K562 (cell line): ENCODE data around the gene MGAM2. TPM values are rescaled to one million over a fixed set of nuclear protein-coding genes. Genes with fewer than 3 reads are reported as not detected.

Experiments used
- ATAC-seq: fragments of 200-7000 bp; cut with Tn5 transposase; 3 replicates; pipeline ENCODE4 v1.9.1; 2020; ENCODE audit warnings: moderate library complexity
- BruUV-seq: library from RNA; stranded (reverse); fragments of 400-500 nt; replicated peaks from 2 replicates; lab custom pipeline; 2021; lab: Mats Ljungman, UMichigan
- CTCF ChIA-PET: fragments of 300-600 bp; formaldehyde crosslinking; extraction: SDS; loops from one replicate; lab custom pipeline; 2021; ENCODE audit warnings: low intra/inter-chr PET ratio; lab: Yijun Ruan, JAX
- POLR2A ChIA-PET: fragments of 300-600, 350-650 bp; sonication (Branson Sonifier 250); formaldehyde crosslinking; extraction: SDS; loops from one replicate; lab custom pipeline; 2021; ENCODE audit warnings: antibody characterized with exemption, inconsistent platforms; lab: Yijun Ruan, JAX
- DNase-seq, 4 experiments: peaks; one replicate each; pipeline versions ENCODE4 v3.0.0 to v3.0.0-alpha.2; 2011 to 2018; ENCODE audit warnings: low spot score in 3 of 4, mixed read lengths in 3 of 4; ENCODE audit errors: extremely low read depth in 1 of 4
- FAIRE-seq: peaks from 2 replicates; lab custom pipeline; 2011; peaks lifted over from hg19 to GRCh38; lab: Jason Lieb, UNC
- H2AFZ ChIP-seq: 2 replicates; pipeline ENCODE4 v1.6.0; 2011; ENCODE audit warnings: low read depth, low read length, control low read depth, inconsistent platforms
- H3K27ac ChIP-seq: fragments of 200-600 bp; 3 replicates; pipeline ENCODE4 v1.8.0; 2011; ENCODE audit warnings: low read depth, mild to moderate bottlenecking, control low read depth, inconsistent platforms, low read length, moderate library complexity, mixed read lengths; ENCODE audit errors: extremely low read depth
- H3K27me3 ChIP-seq, 2 experiments: fragments of 300-600 bp in 1 of 2; 2 replicates in 1 of 2; 3 replicates in 1 of 2; pipeline versions ENCODE4 v1.6.0 to v1.8.0; 2011; ENCODE audit warnings: inconsistent platforms in 2 of 2, low read length in 2 of 2, mild to moderate bottlenecking in 1 of 2, mixed read lengths in 1 of 2, moderate library complexity in 1 of 2; ENCODE audit not compliant: control insufficient read depth in 2 of 2, insufficient read depth in 2 of 2
- H3K36me3 ChIP-seq: fragments of 300-600 bp; 3 replicates; pipeline ENCODE4 v1.8.0; 2011; ENCODE audit warnings: mild to moderate bottlenecking, low read length, inconsistent platforms; ENCODE audit not compliant: control insufficient read depth, insufficient read depth
- H3K4me1 ChIP-seq, 2 experiments: fragments of 200-600 bp in 1 of 2; replicated peaks in 1 of 2; 2 replicates in 1 of 2; 3 replicates in 1 of 2; pipeline versions ENCODE4 v1.5.1 to v1.8.0; 2011; ENCODE audit warnings: inconsistent platforms in 2 of 2, low read length in 2 of 2, mild to moderate bottlenecking in 1 of 2, mixed read lengths in 1 of 2, moderate library complexity in 1 of 2; ENCODE audit not compliant: control insufficient read depth in 2 of 2, insufficient read depth in 2 of 2
- H3K4me2 ChIP-seq: 2 replicates; pipeline ENCODE4 v1.6.1; 2011; ENCODE audit warnings: low read length, control low read depth, inconsistent platforms, mixed read lengths; ENCODE audit not compliant: insufficient read depth
- H3K4me3 ChIP-seq: fragments of 200-600 bp; sonication (generic), shearing (Covaris generic); 2 replicates; pipeline ENCODE4 v1.5.1; 2016; ENCODE audit warnings: control low read depth, inconsistent platforms
- H3K79me2 ChIP-seq: fragments of 200-600 bp; 3 replicates; pipeline ENCODE4 v1.8.0; 2011; ENCODE audit warnings: low read length, inconsistent platforms; ENCODE audit not compliant: control insufficient read depth, insufficient read depth
- H3K9ac ChIP-seq, 2 experiments: 2 replicates each; pipeline versions ENCODE4 v1.6.0 to v1.6.1; 2011; ENCODE audit warnings: low read depth in 2 of 2, low read length in 2 of 2, control low read depth in 1 of 2, inconsistent platforms in 1 of 2, mild to moderate bottlenecking in 1 of 2, mixed read lengths in 1 of 2; ENCODE audit not compliant: insufficient read depth in 1 of 2
- H3K9me1 ChIP-seq: one replicate; pipeline ENCODE4 v1.6.0; 2011; ENCODE audit warnings: inconsistent platforms, mild to moderate bottlenecking, low read length, moderate library complexity; ENCODE audit not compliant: control insufficient read depth, insufficient read depth
- H3K9me3 ChIP-seq: replicated peaks from 2 replicates; pipeline ENCODE4 v1.5.1; 2011; ENCODE audit warnings: low read depth, low read length, inconsistent platforms; ENCODE audit not compliant: control insufficient read depth, insufficient read depth
- H4K20me1 ChIP-seq: replicated peaks from 2 replicates; pipeline ENCODE4 v1.6.1; 2011; ENCODE audit warnings: low read length, inconsistent platforms, mixed read lengths; ENCODE audit not compliant: control insufficient read depth, insufficient read depth
- BRF1 ChIP-seq: IDR thresholded peaks from 3 replicates; pipeline ENCODE4 v1.6.1; 2011; ENCODE audit warnings: borderline replicate concordance, mild to moderate bottlenecking; ENCODE audit not compliant: insufficient read length; ENCODE audit errors: extremely low read depth
- C11orf30 ChIP-seq: fragments of 450-650 bp; IDR thresholded peaks from 2 replicates; pipeline ENCODE4 v1.6.1; 2016; ENCODE audit warnings: low read depth, mild to moderate bottlenecking
- CREM ChIP-seq: IDR thresholded peaks from 2 replicates; pipeline ENCODE4 v1.6.1; 2014; ENCODE audit warnings: antibody characterized with exemption, low read depth
- EHMT2 ChIP-seq: fragments of 450-650 bp; IDR thresholded peaks from 2 replicates; pipeline ENCODE4 v1.6.1; 2018; ENCODE audit warnings: antibody characterized with exemption
- ELF4 ChIP-seq: fragments of 450-650 bp; formaldehyde crosslinking; IDR thresholded peaks from 2 replicates; pipeline ENCODE4 v1.4.0; 2022; ENCODE audit warnings: missing genetic modification characterization
- GTF2A2 ChIP-seq: IDR thresholded peaks from 2 replicates; pipeline ENCODE4 v1.6.1; 2016; ENCODE audit warnings: mild to moderate bottlenecking, missing genetic modification characterization, missing compliant biosample characterization
- PPARD ChIP-seq: fragments of 250-450 bp; sonication (Bioruptor Pico); IDR thresholded peaks from 2 replicates; pipeline ENCODE4 v1.8.0; 2022; ENCODE audit warnings: inconsistent platforms, mild to moderate bottlenecking, moderate library complexity
- TAF9B ChIP-seq: fragments of 450-650 bp; IDR thresholded peaks from 2 replicates; pipeline ENCODE4 v1.6.1; 2018; ENCODE audit warnings: mild to moderate bottlenecking; ENCODE audit not compliant: partially characterized antibody
- TCF7L2 ChIP-seq: fragments of 150-350 bp; IDR thresholded peaks from 2 replicates; pipeline ENCODE4 v1.6.1; 2016; ENCODE audit warnings: low read depth, mild to moderate bottlenecking, low read length, moderate library complexity
- ZFPM2 ChIP-seq: fragments of 250-450 bp; sonication (Bioruptor Pico); IDR thresholded peaks from 2 replicates; pipeline ENCODE4 v1.5.1; 2022; ENCODE audit warnings: mild to moderate bottlenecking
- WGBS: fragments of 100-300 bp; shearing (Covaris generic); methylation state at CpG from one replicate; pipeline ENCODE4 v1.1.6; 2016; ENCODE audit warnings: low coverage, mixed read lengths; ENCODE audit not compliant: insufficient coverage; ENCODE audit errors: missing lambda C conversion rate; 5-methylcytosine and 5-hydroxymethylcytosine counted together
- in situ Hi-C: fragments of 300-500 bp; cut with MboI; formaldehyde crosslinking; loops from 4 replicates; pipeline ENCODE4 v1.15.0; 2018; ENCODE audit warnings: inconsistent platforms, mixed read lengths
- intact Hi-C: fragments of 100-400 bp; cut with micrococcal nuclease; formaldehyde crosslinking; loops from 2 replicates; pipeline ENCODE4 v1.14.2; 2022
- polyA plus RNA-seq, 8 experiments: library from polyadenylated mRNA; depleted of rRNA in 4 of 8; stranded (reverse) in 5 of 8; unstranded in 3 of 8; fragments of >200 nt; fragmentation: Nextera tagmentation in 2 of 8; fragmentation: Illumina TruSeq in 1 of 8; extraction: Ambion mirVana in 2 of 8; extraction: Trizol in 1 of 8; gene quantifications; 2 replicates each; pipeline versions ENCODE4 v1.2.1 to v1.2.3, GENCODE V29; 2011 to 2014; ENCODE audit warnings: inconsistent platforms in 1 of 8, missing spikeins in 1 of 8
- total RNA-seq, 7 experiments: library from RNA; depleted of rRNA in 6 of 7; stranded (reverse); fragments of >200 nt in 6 of 7; fragmentation: Illumina TruSeq in 2 of 7; extraction: Trizol in 2 of 7; gene quantifications; 2 replicates each; pipeline versions ENCODE4 v1.2.1 to v1.2.3, GENCODE V29; 2011 to 2021; ENCODE audit warnings: low replicate concordance in 1 of 7
- TF ChIP-seq, protein P1 (sequence below): IDR thresholded peaks from 2 replicates; pipeline ENCODE4 v1.6.1; 2016; ENCODE audit warnings: missing genetic modification characterization, missing compliant biosample characterization
- TF ChIP-seq, protein P2 (sequence below): sonication (generic); formaldehyde crosslinking; IDR thresholded peaks from 2 replicates; pipeline ENCODE4 v1.5.0; 2020; ENCODE audit warnings: missing genetic modification reagents

MGAM2 gene
- total and polyA plus RNA-seq, 9 of the 15 experiments (the other 6 are each of a cell fraction or from before 2014, with no cell fraction given) = 0.03 TPM; not detected in 8

GRCh38 chr7:142181211-142181610 is 69.7 kb downstream of the MGAM2 start:
- 0% methylated on average over 2 of the region's 2 CpGs for WGBS

DNA sequence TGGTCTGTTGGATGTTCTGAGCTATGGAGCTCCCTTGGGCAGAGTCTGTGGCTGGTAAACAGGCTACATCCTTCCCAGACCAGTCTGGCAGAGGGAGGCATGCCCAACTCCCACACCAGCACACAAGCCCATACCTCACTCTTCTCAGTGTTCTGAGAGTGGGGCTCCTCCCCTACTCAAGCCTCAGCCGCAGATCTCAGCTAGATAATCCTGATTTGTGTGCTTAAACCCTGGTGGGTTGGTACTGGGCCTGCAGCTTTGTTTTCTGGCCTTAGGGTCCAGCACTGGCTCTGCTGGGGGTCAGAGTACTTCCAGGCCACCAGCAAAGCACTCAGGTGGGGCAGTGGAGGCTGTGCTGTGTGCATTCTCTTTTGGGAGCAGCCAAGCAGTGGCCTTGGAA is 70.4 kb downstream of the MGAM2 start:
- in situ Hi-C loops = no loop called here
- Histone ChIP-seq H3K9me1 (no peaks in the 10 kb centered on the region), H3K27me3 (no peaks in the 10 kb centered on the region), H3K4me1 (no peaks in the 10 kb centered on the region), H3K27ac (no peak overlapping the region), H2AFZ (no peak overlapping the region), H3K79me2 (no peaks in the 10 kb centered on the region), H3K9me3 (no peaks in the 10 kb centered on the region), H3K4me2 (no peak overlapping the region), H3K9ac (no peak overlapping the region)
- ATAC-seq (no peak), DNase-seq (no peak)
- WGBS = 0% methylated on average over 1 of the region's 1 CpG
- TF ChIP-seq, protein P1, sequence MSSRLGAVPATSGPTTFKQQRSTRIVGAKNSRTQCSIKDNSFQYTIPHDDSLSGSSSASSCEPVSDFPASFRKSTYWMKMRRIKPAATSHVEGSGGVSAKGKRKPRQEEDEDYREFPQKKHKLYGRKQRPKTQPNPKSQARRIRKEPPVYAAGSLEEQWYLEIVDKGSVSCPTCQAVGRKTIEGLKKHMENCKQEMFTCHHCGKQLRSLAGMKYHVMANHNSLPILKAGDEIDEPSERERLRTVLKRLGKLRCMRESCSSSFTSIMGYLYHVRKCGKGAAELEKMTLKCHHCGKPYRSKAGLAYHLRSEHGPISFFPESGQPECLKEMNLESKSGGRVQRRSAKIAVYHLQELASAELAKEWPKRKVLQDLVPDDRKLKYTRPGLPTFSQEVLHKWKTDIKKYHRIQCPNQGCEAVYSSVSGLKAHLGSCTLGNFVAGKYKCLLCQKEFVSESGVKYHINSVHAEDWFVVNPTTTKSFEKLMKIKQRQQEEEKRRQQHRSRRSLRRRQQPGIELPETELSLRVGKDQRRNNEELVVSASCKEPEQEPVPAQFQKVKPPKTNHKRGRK (tag) = no peak
- TF ChIP-seq PPARD (CRISPR knock-in tag) (no peak), TAF9B (no peak), CREM (no peak), GTF2A2 (tag) (no peak), ELF4 (no peak), ZFPM2 (CRISPR knock-in tag) (no peak), TCF7L2 (no peak)
- TF ChIP-seq, protein P2, sequence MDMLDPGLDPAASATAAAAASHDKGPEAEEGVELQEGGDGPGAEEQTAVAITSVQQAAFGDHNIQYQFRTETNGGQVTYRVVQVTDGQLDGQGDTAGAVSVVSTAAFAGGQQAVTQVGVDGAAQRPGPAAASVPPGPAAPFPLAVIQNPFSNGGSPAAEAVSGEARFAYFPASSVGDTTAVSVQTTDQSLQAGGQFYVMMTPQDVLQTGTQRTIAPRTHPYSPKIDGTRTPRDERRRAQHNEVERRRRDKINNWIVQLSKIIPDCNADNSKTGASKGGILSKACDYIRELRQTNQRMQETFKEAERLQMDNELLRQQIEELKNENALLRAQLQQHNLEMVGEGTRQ (CRISPR knock-in tag) = no peak
- TF ChIP-seq, all 486 proteins: peak for 0
- BruUV-seq = no TSS peak
- FAIRE-seq = no peak
- Histone ChIP-seq H3K4me3 (no peak overlapping the region), H3K36me3 (no peaks in the 10 kb centered on the region), H4K20me1 (no peaks in the 10 kb centered on the region)
- POLR2A ChIA-PET = interaction anchor here (0.5 kb wide), 1 partner anchor 30 kb away, joined by 4 read pairs; no protein-coding TSS in a partner anchor
- CTCF ChIA-PET = no interaction called here
- intact Hi-C loops = no loop called here

More at GRCh38 chr7:142181211-142181610, 69.7 kb downstream of the MGAM2 start:
- Histone ChIP-seq H3K4me2 (no peak overlapping the region), H2AFZ (no peak overlapping the region), H3K27ac (no peak overlapping the region), H3K9me1 (no peaks in the 10 kb centered on the region), H3K79me2 (no peaks in the 10 kb centered on the region), H3K36me3 (no peaks in the 10 kb centered on the region), H4K20me1 (no peaks in the 10 kb centered on the region), H3K9me3 (no peaks in the 10 kb centered on the region), H3K4me3 (no peak overlapping the region), H3K4me1 (no peaks in the 10 kb centered on the region), H3K27me3 (no peaks in the 10 kb centered on the region), H3K9ac (no peak overlapping the region)
- POLR2A ChIA-PET = no interaction called here
- ATAC-seq = no peak
- FAIRE-seq = no peak
- intact Hi-C loops (no loop called here), in situ Hi-C loops (no loop called here)
- CTCF ChIA-PET = no interaction called here
- no peak for TF ChIP-seq C11orf30
- no peak for TF ChIP-seq EHMT2
- no peak for TF ChIP-seq BRF1
- no peak for DNase-seq
- no TSS peak for BruUV-seq
